NCI-H460 (cell line): Measurements from ENCODE around the gene KAZN. TPM values are rescaled to one million over a fixed set of nuclear protein-coding genes. Genes with fewer than 3 reads are reported as not detected.
"Not testable (repeated sequence)": the region's sequence is repeated elsewhere in the genome, so short reads cannot be mapped to it uniquely, and the experiment has no call there.

ENCODE experiments used
- DNase-seq: peaks from one replicate; pipeline ENCODE4 v3.0.0-alpha.2; 2016; ENCODE audit warnings: low read depth; ENCODE audit errors: extremely low read depth
- total RNA-seq: library from RNA; depleted of rRNA; stranded (reverse); fragments of >200 nt; shearing (Covaris generic); gene quantifications from 2 replicates; pipeline ENCODE4 v1.2.3, GENCODE V29; 2014

KAZN gene
- total RNA-seq, 1 experiment from 2014 or later, result 1.9 TPM

GRCh38 chr1:15134285-15134684, 535.8 kb downstream of the KAZN start:
- DNase-seq, result no peak

- DNase-seq, result not testable (repeated sequence)
These were observed 537.1 kb downstream of the KAZN start for GRCh38 chr1:15135604-15136003.

GRCh38 chr1:15137809-15138208, 539.3 kb downstream of the KAZN start:
- DNase-seq, result no peak

- DNase-seq, result no peak
These were observed 541.3 kb downstream of the KAZN start for GRCh38 chr1:15139654-15140350.

- DNase-seq, result no peak
These were observed 543.6 kb downstream of the KAZN start for GRCh38 chr1:15141935-15142539.

GRCh38 chr1:15145327-15145726, 546.8 kb downstream of the KAZN start:
- DNase-seq, result no peak

- no peak for DNase-seq
These were observed 547.7 kb downstream of the KAZN start for GRCh38 chr1:15146142-15146680.

- DNase-seq, result no peak
These were observed 548.5 kb downstream of the KAZN start for GRCh38 chr1:15146971-15147376.

- no peak for DNase-seq
These were observed 549.5 kb downstream of the KAZN start for GRCh38 chr1:15148004-15148403.

- DNase-seq, result no peak
These were observed 550.0 kb downstream of the KAZN start for GRCh38 chr1:15148475-15148874.

GRCh38 chr1:15148941-15149340, 550.5 kb downstream of the KAZN start:
- no peak for DNase-seq

GRCh38 chr1:15150376-15150775, 551.9 kb downstream of the KAZN start:
- no peak for DNase-seq

- no peak for DNase-seq
These were observed 552.9 kb downstream of the KAZN start for GRCh38 chr1:15151377-15151806.

GRCh38 chr1:15151871-15152270, 553.4 kb downstream of the KAZN start:
- DNase-seq, result no peak

GRCh38 chr1:15152318-15153183, 554.1 kb downstream of the KAZN start:
- peak; percentile 74 for DNase-seq

GRCh38 chr1:15153184-15153841, 554.8 kb downstream of the KAZN start, which contains the start of gene TMEM51:
Gene TMEM51, plus strand, starts transcription at chr1:15153747. Its CDS starts 61,341 bp downstream, at chr1:15215088.
- peak; percentile 40 for DNase-seq

- peak; percentile 26 for DNase-seq
These were observed 555.5 kb downstream of the KAZN start for GRCh38 chr1:15153842-15154479.

- no peak for DNase-seq
These were observed 556.1 kb downstream of the KAZN start for GRCh38 chr1:15154480-15155036.

GRCh38 chr1:15155191-15155590, 556.7 kb downstream of the KAZN start:
- DNase-seq, result no peak
